Tongue (tissue), 2 donors: ENCODE data around the gene MIGA2. TPM values are rescaled to one million over a fixed set of nuclear protein-coding genes. Genes with fewer than 3 reads are reported as not detected.
"Not testable (repeated sequence)": the region's sequence is repeated elsewhere in the genome, so short reads cannot be mapped to it uniquely, and the experiment has no call there.

Source experiments
- DNase-seq: peaks from one replicate; pipeline ENCODE4 v3.0.0-alpha.2; 2015
- total RNA-seq: library from RNA; depleted of rRNA; stranded (reverse); fragments of >200 nt; gene quantifications from one replicate; pipeline ENCODE4 v1.2.3, GENCODE V29; 2014

MIGA2 gene
- total RNA-seq, 1 donor from 2014 or later = 25.2 TPM

GRCh38 chr9:129102791-129103594 is 66.6 kb downstream of the MIGA2 start:
- DNase-seq = peak; percentile 56

DNA sequence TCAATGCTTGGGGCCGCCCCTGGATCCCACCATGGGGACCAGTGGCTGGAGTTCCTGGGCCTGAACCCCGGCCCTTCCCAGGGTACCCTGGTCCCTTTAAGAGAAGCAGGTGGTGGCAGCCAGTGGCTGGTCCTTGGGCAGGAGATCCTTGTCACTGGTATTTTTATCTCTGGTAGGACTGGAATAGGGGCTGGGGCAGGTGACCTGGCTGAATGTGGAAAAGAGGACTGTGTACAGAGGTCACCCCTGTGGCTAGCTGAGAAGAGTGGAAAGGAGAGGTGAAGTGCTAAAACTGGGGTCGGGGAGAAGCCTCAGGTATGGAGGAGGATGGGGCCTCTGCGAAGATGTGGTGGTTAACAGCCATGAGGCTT is 67.2 kb downstream of the MIGA2 start:
- DNase-seq = no peak

- no peak for DNase-seq
Observed at GRCh38 chr9:129104051-129104450, 67.6 kb downstream of the MIGA2 start.

GRCh38 chr9:129105857-129106694 is 69.7 kb downstream of the MIGA2 start:
- no peak for DNase-seq

DNA sequence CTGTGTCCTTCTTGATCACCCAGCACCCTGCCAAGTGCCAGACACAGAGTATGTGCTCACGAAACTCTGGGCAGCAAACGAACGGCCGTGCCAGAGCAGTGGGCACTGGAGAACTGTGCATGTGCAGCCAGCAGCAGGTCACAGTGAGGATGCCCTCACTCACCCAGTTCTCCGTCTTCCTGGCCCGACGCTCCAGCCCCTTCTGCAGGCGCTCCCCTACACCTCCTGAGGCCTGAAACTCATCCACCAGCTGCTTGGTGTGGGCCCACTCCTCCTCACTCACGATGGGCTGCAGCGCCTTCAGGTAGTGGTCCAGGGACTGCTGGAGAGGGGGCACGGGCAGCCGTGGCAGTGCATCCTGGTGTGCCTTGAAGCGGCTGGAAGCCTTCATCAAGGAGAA is 71.2 kb downstream of the MIGA2 start:
- no peak for DNase-seq

GRCh38 chr9:129108083-129108804 is 71.8 kb downstream of the MIGA2 start:
- DNase-seq = no peak

GRCh38 chr9:129108805-129109536 is 72.5 kb downstream of the MIGA2 start:
- no peak for DNase-seq

DNA sequence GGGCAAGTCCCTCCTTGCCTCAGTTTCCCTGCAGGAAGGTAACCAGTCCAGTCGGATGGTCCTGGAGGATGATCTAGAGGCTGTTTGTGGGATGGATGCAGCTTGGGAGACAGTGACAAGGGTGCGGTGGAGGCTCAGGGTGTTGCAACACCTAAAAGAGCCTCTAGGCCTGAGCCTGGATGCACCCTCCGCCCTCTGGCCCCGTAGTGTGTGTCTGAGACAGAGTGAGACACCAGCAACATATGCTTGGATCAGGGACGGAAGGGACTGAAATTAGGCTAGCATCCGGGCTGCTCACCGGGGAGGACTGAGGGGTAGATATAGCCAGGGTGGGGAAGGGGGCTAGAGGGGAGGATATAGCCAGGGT is 73.1 kb downstream of the MIGA2 start:
- no peak for DNase-seq

GRCh38 chr9:129109952-129110739 is 73.7 kb downstream of the MIGA2 start:
- peak; percentile 33 for DNase-seq

DNA sequence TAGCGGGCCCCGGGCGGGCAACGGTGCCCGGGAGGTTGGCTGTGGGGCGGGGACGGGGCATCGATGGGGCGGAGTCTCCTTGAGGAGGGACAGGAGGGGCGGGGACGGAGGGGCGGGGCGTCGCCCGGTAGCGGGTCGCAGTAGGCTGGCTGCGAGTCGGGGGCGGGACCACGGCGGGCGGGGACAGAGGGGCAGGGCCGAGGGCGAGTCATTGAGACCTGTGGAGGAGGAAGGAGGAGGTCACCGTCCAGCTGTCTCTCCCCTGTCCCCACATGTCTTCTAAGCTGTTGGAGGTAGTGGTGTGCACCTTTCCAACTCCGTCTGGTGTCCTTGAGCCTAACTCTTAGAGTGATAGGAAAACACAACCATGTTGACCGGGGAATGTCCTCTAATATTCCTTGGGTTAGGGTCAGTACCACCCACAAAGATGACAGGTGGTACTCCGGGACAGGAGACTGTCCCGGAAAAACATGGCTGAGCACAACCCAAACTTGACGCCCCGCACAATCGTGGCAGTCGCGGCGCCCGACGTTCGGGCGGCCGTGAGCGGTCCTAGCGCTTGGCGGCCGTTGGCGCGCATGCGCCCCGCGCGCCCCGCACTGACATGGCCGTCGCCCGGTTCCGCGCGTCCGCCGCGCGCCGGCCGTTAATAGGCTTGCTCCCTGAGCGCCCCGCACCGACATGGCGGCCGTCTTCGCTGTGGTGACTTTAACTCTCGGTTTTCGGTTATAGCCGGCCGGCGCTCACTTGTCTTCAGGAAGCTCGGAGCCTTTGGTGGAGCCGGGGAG is 74.5 kb downstream of the MIGA2 start, which contains the start of the genes CRAT and PTPA:
CRAT (minus strand) TSS at position 54 of the 788 bp plus-strand sequence. CDS start 284 bp downstream, outside the sequence.
PTPA (plus strand) TSS at position 676 of the 788 bp plus-strand sequence. CDS start 186 bp downstream, outside the sequence.
- DNase-seq = peak; percentile 98

GRCh38 chr9:129111528-129112151 is 75.2 kb downstream of the MIGA2 start:
- DNase-seq = peak; percentile 63

DNA sequence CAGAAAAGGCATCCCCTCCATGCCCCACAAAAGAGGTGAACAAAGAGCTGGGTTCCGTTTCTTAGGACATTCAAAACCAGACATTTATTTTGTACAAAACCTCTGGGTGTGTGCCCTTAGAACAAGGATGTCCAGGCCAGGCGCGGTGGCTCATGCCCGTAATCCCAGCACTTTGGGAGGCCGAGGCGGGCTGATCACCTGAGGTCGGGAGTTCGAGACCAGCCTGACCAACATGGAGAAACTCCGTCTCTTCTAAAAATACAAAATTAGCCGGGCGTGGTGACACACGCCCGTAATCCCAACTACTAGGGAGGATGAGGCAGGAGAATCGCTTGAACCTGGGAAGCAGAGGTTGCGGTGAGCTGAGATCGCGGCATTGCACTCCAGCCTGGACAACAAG is 76.1 kb downstream of the MIGA2 start:
- not testable (repeated sequence) for DNase-seq

DNA sequence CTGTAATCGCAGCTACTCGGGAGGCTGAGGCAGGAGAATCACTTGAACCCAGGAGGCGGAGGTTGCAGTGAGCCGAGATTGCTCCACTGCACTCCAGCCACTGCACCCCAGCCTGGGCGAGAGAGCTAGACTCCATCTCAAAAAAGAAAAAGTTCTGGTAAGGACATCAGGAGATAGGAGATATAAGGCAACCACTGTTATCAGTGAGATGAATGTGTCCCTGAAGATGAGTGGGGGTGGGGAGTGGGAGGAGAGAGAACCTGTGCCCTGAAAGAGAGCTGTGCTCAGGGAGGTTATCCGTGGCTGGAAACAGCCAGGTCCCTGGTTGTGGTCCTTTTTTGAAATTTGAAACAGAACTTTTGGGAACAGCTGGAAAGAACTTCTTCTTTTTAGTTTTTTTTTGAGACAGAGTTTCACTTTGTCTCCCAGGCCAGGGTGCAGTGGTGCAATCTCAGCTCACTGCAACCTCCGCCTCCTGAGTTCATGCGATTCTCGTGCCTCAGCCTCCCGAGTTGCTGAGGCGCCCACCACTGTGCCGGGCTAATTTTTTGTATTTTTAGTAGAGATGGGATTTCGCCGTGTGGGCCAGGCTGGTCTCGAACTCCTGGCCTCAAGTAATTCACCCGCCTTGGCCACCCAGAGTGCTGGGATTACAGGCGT is 77.3 kb downstream of the MIGA2 start:
- DNase-seq = no peak

- DNase-seq = no peak
Observed at GRCh38 chr9:129118799-129119198, 82.4 kb downstream of the MIGA2 start.

DNA sequence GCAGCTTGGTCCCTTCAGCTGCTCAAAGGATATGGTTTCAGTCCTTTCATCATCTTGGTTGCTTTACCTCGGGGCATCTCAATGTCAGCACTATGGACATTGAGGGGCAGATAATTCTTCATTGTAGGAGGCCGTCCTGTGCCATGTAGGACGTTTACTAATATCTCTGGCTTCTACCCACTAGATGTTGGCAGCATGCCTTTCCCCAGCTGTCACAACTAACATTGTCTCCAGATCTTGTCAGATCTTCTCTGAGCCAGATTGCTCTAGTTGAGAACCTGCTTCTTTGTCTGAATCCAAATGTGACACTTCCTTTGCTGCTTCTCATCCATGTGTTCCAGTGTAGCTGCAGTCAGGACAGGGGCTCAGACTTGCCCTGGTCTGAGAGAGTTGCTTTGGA is 85.1 kb downstream of the MIGA2 start:
- peak; percentile 84 for DNase-seq
